A549 (cell line): Measurements from ENCODE around the gene NTRK1.

Source experiments
- BHLHE40 ChIP-seq: IDR thresholded peaks from 2 replicates; pipeline ENCODE4 v1.6.1; 2012; ENCODE audit warnings: low read depth, low read length, inconsistent platforms
- CTCF ChIP-seq: fragments of >200 bp; sonication (Bioruptor Twin); formaldehyde crosslinking; IDR thresholded peaks from 3 replicates; pipeline ENCODE4 v1.5.1; 2016
- ELK1 ChIP-seq: fragments of 150-350 bp; IDR thresholded peaks from 2 replicates; pipeline ENCODE4 v1.6.1; 2014; ENCODE audit warnings: low read depth, mild to moderate bottlenecking, low read length
- HDAC2 ChIP-seq: fragments of 200-600 bp; sonication (generic); IDR thresholded peaks from 2 replicates; pipeline ENCODE4 v1.6.1; 2016
- HMGXB4 ChIP-seq: fragments of 250-450 bp; sonication (Bioruptor Pico); IDR thresholded peaks from 2 replicates; pipeline ENCODE4 v1.5.0; 2021; ENCODE audit warnings: mild to moderate bottlenecking, moderate library complexity, borderline replicate concordance
- JUNB ChIP-seq: fragments of >200 bp; sonication (Bioruptor Twin); formaldehyde crosslinking; IDR thresholded peaks from 2 replicates; pipeline ENCODE4 v1.6.1; 2016
- KDM1A ChIP-seq: fragments of 200-600 bp; sonication (generic); IDR thresholded peaks from 2 replicates; pipeline ENCODE4 v1.6.1; 2016; ENCODE audit warnings: low read depth, mild to moderate bottlenecking
- MAZ ChIP-seq: fragments of 150-350 bp; IDR thresholded peaks from 2 replicates; pipeline ENCODE4 v1.6.1; 2014; ENCODE audit warnings: antibody characterized with exemption, low read depth, low read length, borderline replicate concordance
- POLR2A ChIP-seq: IDR thresholded peaks from 2 replicates; pipeline ENCODE4 v1.6.1; 2012; ENCODE audit warnings: mild to moderate bottlenecking, low read length
- RCOR1 ChIP-seq: fragments of 150-350 bp; IDR thresholded peaks from 2 replicates; pipeline ENCODE4 v1.6.1; 2014; ENCODE audit warnings: antibody characterized with exemption, low read length, low read depth
- REST ChIP-seq: fragments of 200-600 bp; sonication (generic); IDR thresholded peaks from 2 replicates; pipeline ENCODE4 v1.6.1; 2016; ENCODE audit warnings: antibody characterized with exemption, mild to moderate bottlenecking, moderate library complexity
- SMC3 ChIP-seq: fragments of >200 bp; sonication (Bioruptor Twin); formaldehyde crosslinking; IDR thresholded peaks from 3 replicates; pipeline ENCODE4 v1.6.1; 2018; ENCODE audit warnings: inconsistent platforms

GRCh38 chr1:156814571-156815260 is 45.9 kb upstream of the NTRK1 start:
- TF ChIP-seq SMC3 (no peak), BHLHE40 (no peak), JUNB (no peak), HMGXB4 (no peak), RCOR1 (no peak), CTCF (no peak), MAZ (no peak), HDAC2 (no peak), ELK1 (no peak), REST (no peak), POLR2A (no peak), KDM1A (no peak)
